ENCODE measurements around the gene CIITA.

Gene CIITA

GRCh38 chr16:10834766-10835165, 42.2 kb upstream of the CIITA start:
- no peak overlapping the region for H3K27ac ChIP-seq
- TF ChIP-seq CTCF (conservative IDR thresholded peaks at IDR 0.05) = no peak

- no peak overlapping the region for H3K27ac ChIP-seq
- no peak for TF ChIP-seq CTCF (conservative IDR thresholded peaks at IDR 0.05)
Observed at GRCh38 chr16:10835281-10835931, 41.6 kb upstream of the CIITA start.

GRCh38 chr16:10836174-10836853, 40.7 kb upstream of the CIITA start:
- no peak for TF ChIP-seq CTCF (conservative IDR thresholded peaks at IDR 0.05)
- H3K27ac ChIP-seq = no peak overlapping the region

- no peak for TF ChIP-seq CTCF (conservative IDR thresholded peaks at IDR 0.05)
- no peak overlapping the region for H3K27ac ChIP-seq
Observed at GRCh38 chr16:10838621-10839278, 38.3 kb upstream of the CIITA start.

GRCh38 chr16:10839279-10839666, 37.7 kb upstream of the CIITA start:
- H3K27ac ChIP-seq = no peak overlapping the region
- TF ChIP-seq CTCF (conservative IDR thresholded peaks at IDR 0.05) = no peak

- H3K27ac ChIP-seq = no peak overlapping the region
- no peak for TF ChIP-seq CTCF (conservative IDR thresholded peaks at IDR 0.05)
Observed at GRCh38 chr16:10840703-10841102, 36.3 kb upstream of the CIITA start.

GRCh38 chr16:10846213-10846998, 30.6 kb upstream of the CIITA start:
- no peak overlapping the region for H3K27ac ChIP-seq
- no peak for TF ChIP-seq CTCF (conservative IDR thresholded peaks at IDR 0.05)

All from VCaP (cell line).